K562 (cell line): ENCODE measurements around the gene VEGFC. TPM values are rescaled to one million over a fixed set of nuclear protein-coding genes. Genes with fewer than 3 reads are reported as not detected.

Source experiments
- ATAC-seq: fragments of 200-7000 bp; cut with Tn5 transposase; 3 replicates; pipeline ENCODE4 v1.9.1; 2020; ENCODE audit warnings: moderate library complexity
- BruUV-seq: library from RNA; stranded (reverse); fragments of 400-500 nt; replicated peaks from 2 replicates; lab custom pipeline; 2021; lab: Mats Ljungman, UMichigan
- CTCF ChIA-PET: fragments of 300-600 bp; formaldehyde crosslinking; extraction: SDS; loops from one replicate; lab custom pipeline; 2021; ENCODE audit warnings: low intra/inter-chr PET ratio; lab: Yijun Ruan, JAX
- POLR2A ChIA-PET: fragments of 300-600, 350-650 bp; sonication (Branson Sonifier 250); formaldehyde crosslinking; extraction: SDS; loops from one replicate; lab custom pipeline; 2021; ENCODE audit warnings: antibody characterized with exemption, inconsistent platforms; lab: Yijun Ruan, JAX
- DNase-seq, 4 experiments: peaks; one replicate each; pipeline versions ENCODE4 v3.0.0 to v3.0.0-alpha.2; 2011 to 2018; ENCODE audit warnings: low spot score in 3 of 4, mixed read lengths in 3 of 4; ENCODE audit errors: extremely low read depth in 1 of 4
- FAIRE-seq: peaks from 2 replicates; lab custom pipeline; 2011; peaks lifted over from hg19 to GRCh38; lab: Jason Lieb, UNC
- H2AFZ ChIP-seq: 2 replicates; pipeline ENCODE4 v1.6.0; 2011; ENCODE audit warnings: low read depth, low read length, control low read depth, inconsistent platforms
- H3K27ac ChIP-seq: fragments of 200-600 bp; 3 replicates; pipeline ENCODE4 v1.8.0; 2011; ENCODE audit warnings: low read depth, mild to moderate bottlenecking, control low read depth, inconsistent platforms, low read length, moderate library complexity, mixed read lengths; ENCODE audit errors: extremely low read depth
- H3K27me3 ChIP-seq, 2 experiments: fragments of 300-600 bp in 1 of 2; 2 replicates in 1 of 2; 3 replicates in 1 of 2; pipeline versions ENCODE4 v1.6.0 to v1.8.0; 2011; ENCODE audit warnings: inconsistent platforms in 2 of 2, low read length in 2 of 2, mild to moderate bottlenecking in 1 of 2, mixed read lengths in 1 of 2, moderate library complexity in 1 of 2; ENCODE audit not compliant: control insufficient read depth in 2 of 2, insufficient read depth in 2 of 2
- H3K36me3 ChIP-seq: fragments of 300-600 bp; 3 replicates; pipeline ENCODE4 v1.8.0; 2011; ENCODE audit warnings: mild to moderate bottlenecking, low read length, inconsistent platforms; ENCODE audit not compliant: control insufficient read depth, insufficient read depth
- H3K4me1 ChIP-seq, 2 experiments: fragments of 200-600 bp in 1 of 2; replicated peaks in 1 of 2; 2 replicates in 1 of 2; 3 replicates in 1 of 2; pipeline versions ENCODE4 v1.5.1 to v1.8.0; 2011; ENCODE audit warnings: inconsistent platforms in 2 of 2, low read length in 2 of 2, mild to moderate bottlenecking in 1 of 2, mixed read lengths in 1 of 2, moderate library complexity in 1 of 2; ENCODE audit not compliant: control insufficient read depth in 2 of 2, insufficient read depth in 2 of 2
- H3K4me2 ChIP-seq: 2 replicates; pipeline ENCODE4 v1.6.1; 2011; ENCODE audit warnings: low read length, control low read depth, inconsistent platforms, mixed read lengths; ENCODE audit not compliant: insufficient read depth
- H3K4me3 ChIP-seq: fragments of 200-600 bp; sonication (generic), shearing (Covaris generic); 2 replicates; pipeline ENCODE4 v1.5.1; 2016; ENCODE audit warnings: control low read depth, inconsistent platforms
- H3K79me2 ChIP-seq: fragments of 200-600 bp; 3 replicates; pipeline ENCODE4 v1.8.0; 2011; ENCODE audit warnings: low read length, inconsistent platforms; ENCODE audit not compliant: control insufficient read depth, insufficient read depth
- H3K9ac ChIP-seq, 2 experiments: 2 replicates each; pipeline versions ENCODE4 v1.6.0 to v1.6.1; 2011; ENCODE audit warnings: low read depth in 2 of 2, low read length in 2 of 2, control low read depth in 1 of 2, inconsistent platforms in 1 of 2, mild to moderate bottlenecking in 1 of 2, mixed read lengths in 1 of 2; ENCODE audit not compliant: insufficient read depth in 1 of 2
- H3K9me1 ChIP-seq: one replicate; pipeline ENCODE4 v1.6.0; 2011; ENCODE audit warnings: inconsistent platforms, mild to moderate bottlenecking, low read length, moderate library complexity; ENCODE audit not compliant: control insufficient read depth, insufficient read depth
- H3K9me3 ChIP-seq: replicated peaks from 2 replicates; pipeline ENCODE4 v1.5.1; 2011; ENCODE audit warnings: low read depth, low read length, inconsistent platforms; ENCODE audit not compliant: control insufficient read depth, insufficient read depth
- H4K20me1 ChIP-seq: replicated peaks from 2 replicates; pipeline ENCODE4 v1.6.1; 2011; ENCODE audit warnings: low read length, inconsistent platforms, mixed read lengths; ENCODE audit not compliant: control insufficient read depth, insufficient read depth
- BRF2 ChIP-seq: IDR thresholded peaks from 3 replicates; pipeline ENCODE4 v1.6.1; 2011; ENCODE audit warnings: borderline replicate concordance, mild to moderate bottlenecking; ENCODE audit not compliant: insufficient read length, insufficient read depth
- HNRNPK ChIP-seq: fragments of 200-400 bp; formaldehyde crosslinking; IDR thresholded peaks from one replicate; pipeline ENCODE4 v1.6.1; 2018; ENCODE audit warnings: mild to moderate bottlenecking, low read depth, low read length; ENCODE audit not compliant: poor library complexity, severe bottlenecking
- MCM3 ChIP-seq: fragments of 450-650 bp; IDR thresholded peaks from 2 replicates; pipeline ENCODE4 v1.6.1; 2016
- NFXL1 ChIP-seq: fragments of 450-650 bp; formaldehyde crosslinking; IDR thresholded peaks from 2 replicates; pipeline ENCODE4 v1.4.0; 2021; ENCODE audit warnings: mild to moderate bottlenecking
- NRF1 ChIP-seq, 2 experiments: fragments of 450-650 bp; IDR thresholded peaks in 1 of 2; conservative IDR thresholded peaks in 1 of 2; 2 replicates each; pipeline ENCODE4 v1.6.1; 2014; ENCODE audit warnings: mild to moderate bottlenecking in 2 of 2
- PHTF2 ChIP-seq: fragments of 250-450 bp; sonication (Bioruptor Pico); IDR thresholded peaks from 2 replicates; pipeline ENCODE4 v1.5.0; 2021; ENCODE audit warnings: mild to moderate bottlenecking
- PRMT5 ChIP-seq: sonication (generic); formaldehyde crosslinking; IDR thresholded peaks from 2 replicates; pipeline ENCODE4 v1.5.0; 2020; ENCODE audit warnings: missing genetic modification reagents
- STAT6 ChIP-seq: sonication (generic); formaldehyde crosslinking; IDR thresholded peaks from 2 replicates; pipeline ENCODE4 v1.8.1; 2023; ENCODE audit warnings: mild to moderate bottlenecking, missing genetic modification reagents
- TFAP4 ChIP-seq: sonication (generic); formaldehyde crosslinking; IDR thresholded peaks from 2 replicates; pipeline ENCODE4 v1.8.0; 2022; ENCODE audit warnings: missing genetic modification reagents, mild to moderate bottlenecking, moderate library complexity, borderline replicate concordance
- TGIF2 ChIP-seq: sonication (generic); formaldehyde crosslinking; IDR thresholded peaks from 2 replicates; pipeline ENCODE4 v1.8.1; 2022; ENCODE audit warnings: mild to moderate bottlenecking, missing genetic modification reagents, moderate library complexity
- ZBTB34 ChIP-seq: fragments of 250-450 bp; sonication (Bioruptor Pico); IDR thresholded peaks from 2 replicates; pipeline ENCODE4 v1.8.0; 2021; ENCODE audit warnings: mild to moderate bottlenecking, moderate library complexity
- ZFP91 ChIP-seq: sonication (generic); formaldehyde crosslinking; IDR thresholded peaks from 2 replicates; pipeline ENCODE4 v1.8.0; 2022; ENCODE audit warnings: mild to moderate bottlenecking, missing genetic modification reagents
- ZNF121 ChIP-seq: sonication (generic); formaldehyde crosslinking; conservative IDR thresholded peaks from 2 replicates; pipeline ENCODE4 v1.8.0; 2022; ENCODE audit warnings: missing genetic modification reagents
- ZNF311 ChIP-seq: fragments of 250-450 bp; sonication (Bioruptor Pico); IDR thresholded peaks from 2 replicates; pipeline ENCODE4 v1.4.0; 2020; ENCODE audit warnings: mild to moderate bottlenecking, moderate library complexity
- ZNF347 ChIP-seq: fragments of 450-650 bp; formaldehyde crosslinking; IDR thresholded peaks from 2 replicates; pipeline ENCODE4 v1.4.0; 2020; ENCODE audit warnings: low read depth, mild to moderate bottlenecking, moderate library complexity
- WGBS: fragments of 100-300 bp; shearing (Covaris generic); methylation state at CpG from one replicate; pipeline ENCODE4 v1.1.6; 2016; ENCODE audit warnings: low coverage, mixed read lengths; ENCODE audit not compliant: insufficient coverage; ENCODE audit errors: missing lambda C conversion rate; 5-methylcytosine and 5-hydroxymethylcytosine counted together
- in situ Hi-C: fragments of 300-500 bp; cut with MboI; formaldehyde crosslinking; loops from 4 replicates; pipeline ENCODE4 v1.15.0; 2018; ENCODE audit warnings: inconsistent platforms, mixed read lengths
- intact Hi-C: fragments of 100-400 bp; cut with micrococcal nuclease; formaldehyde crosslinking; loops from 2 replicates; pipeline ENCODE4 v1.14.2; 2022
- polyA plus RNA-seq, 8 experiments: library from polyadenylated mRNA; depleted of rRNA in 4 of 8; stranded (reverse) in 5 of 8; unstranded in 3 of 8; fragments of >200 nt; fragmentation: Nextera tagmentation in 2 of 8; fragmentation: Illumina TruSeq in 1 of 8; extraction: Ambion mirVana in 2 of 8; extraction: Trizol in 1 of 8; gene quantifications; 2 replicates each; pipeline versions ENCODE4 v1.2.1 to v1.2.3, GENCODE V29; 2011 to 2014; ENCODE audit warnings: inconsistent platforms in 1 of 8, missing spikeins in 1 of 8
- total RNA-seq, 7 experiments: library from RNA; depleted of rRNA in 6 of 7; stranded (reverse); fragments of >200 nt in 6 of 7; fragmentation: Illumina TruSeq in 2 of 7; extraction: Trizol in 2 of 7; gene quantifications; 2 replicates each; pipeline versions ENCODE4 v1.2.1 to v1.2.3, GENCODE V29; 2011 to 2021; ENCODE audit warnings: low replicate concordance in 1 of 7

The VEGFC gene
- total and polyA plus RNA-seq, 9 of the 15 experiments (the other 6 are each of a cell fraction or from before 2014, with no cell fraction given) = not detected

- Histone ChIP-seq H3K4me3 (no peak overlapping the region), H3K4me1 (no peaks in the 10 kb centered on the region), H4K20me1 (no peaks in the 10 kb centered on the region), H3K79me2 (no peaks in the 10 kb centered on the region), H2AFZ (no peak overlapping the region), H3K27ac (no peak overlapping the region), H3K9ac (no peak overlapping the region), H3K4me2 (no peak overlapping the region), H3K9me1 (no peaks in the 10 kb centered on the region), H3K27me3 (no peaks in the 10 kb centered on the region), H3K36me3 (no peaks in the 10 kb centered on the region), H3K9me3 (0 out of 2 replicates have a peak, but pooled peaks cover 1% of the 10 kb centered on the region)
- ATAC-seq (no peak), FAIRE-seq (no peak), DNase-seq (no peak)
- CTCF ChIA-PET = no interaction called here
- in situ Hi-C loops = no loop called here
- 0% methylated on average over 1 of the region's 1 CpG for WGBS
- POLR2A ChIA-PET = no interaction called here
- BruUV-seq = no TSS peak
- intact Hi-C loops = no loop called here
- TF ChIP-seq ZNF347 (CRISPR knock-in tag) (no peak), TFAP4 (no peak), STAT6 (CRISPR knock-in tag) (no peak), NFXL1 (CRISPR knock-in tag) (no peak), ZBTB34 (no peak), TGIF2 (CRISPR knock-in tag) (no peak), PHTF2 (no peak), NRF1 (conservative IDR thresholded peaks at IDR 0.05 in 1 of 2, IDR thresholded peaks at IDR 0.05 in 1 of 2) (no peak), BRF2 (no peak), PRMT5 (CRISPR knock-in tag) (no peak), ZFP91 (CRISPR knock-in tag) (no peak), MCM3 (no peak), HNRNPK (no peak), ZNF311 (CRISPR knock-in tag) (no peak), ZNF121 (CRISPR knock-in tag) (no peak)
Measured at GRCh38 chr4:176775338-176775737, 17.4 kb downstream of the VEGFC start.
